CD14-positive monocyte (primary cell): ENCODE measurements around the gene ZNF502. TPM values are rescaled to one million over a fixed set of nuclear protein-coding genes. Genes with fewer than 3 reads are reported as not detected.

Experiments
- DNase-seq, 3 donors: peaks; one replicate each; pipeline ENCODE4 v3.0.0-alpha.2; 2011 to 2022
- H2AFZ ChIP-seq: 2 replicates; pipeline ENCODE4 v1.6.0; 2012; ENCODE audit warnings: mild to moderate bottlenecking, low read depth, low read length, inconsistent platforms; ENCODE audit not compliant: insufficient read depth, poor library complexity, severe bottlenecking
- H3K27ac ChIP-seq, 2 donors: 1 replicate in 1 of 2; 2 replicates in 1 of 2; pipeline ENCODE4 v1.5.1; 2012 to 2013; ENCODE audit warnings: low read length in 2 of 2, control low read depth in 1 of 2, inconsistent platforms in 1 of 2, low read depth in 1 of 2, mild to moderate bottlenecking in 1 of 2
- H3K27me3 ChIP-seq, 2 donors: one replicate each; pipeline versions ENCODE4 v1.6.0 to v1.6.1; 2011 to 2013; ENCODE audit warnings: low read length in 2 of 2; ENCODE audit not compliant: control insufficient read depth in 2 of 2, insufficient read depth in 2 of 2
- H3K36me3 ChIP-seq, 2 donors: replicated peaks in 1 of 2; 1 replicate in 1 of 2; 2 replicates in 1 of 2; pipeline versions ENCODE4 v1.5.1 to v1.6.1; 2012 to 2013; ENCODE audit warnings: low read length in 2 of 2, control low read depth in 1 of 2, inconsistent platforms in 1 of 2, mild to moderate bottlenecking in 1 of 2; ENCODE audit not compliant: insufficient read depth in 2 of 2, control insufficient read depth in 1 of 2
- H3K4me1 ChIP-seq, 2 donors: 1 replicate in 1 of 2; 2 replicates in 1 of 2; pipeline versions ENCODE4 v1.5.1 to v1.6.1; 2012 to 2013; ENCODE audit warnings: low read length in 2 of 2, control low read depth in 1 of 2, inconsistent platforms in 1 of 2, mild to moderate bottlenecking in 1 of 2, moderate library complexity in 1 of 2; ENCODE audit not compliant: insufficient read depth in 2 of 2, control insufficient read depth in 1 of 2
- H3K4me2 ChIP-seq: replicated peaks from 2 replicates; pipeline ENCODE3; 2012; ENCODE audit warnings: low read length, moderate library complexity, mild to moderate bottlenecking; ENCODE audit not compliant: poor library complexity, severe bottlenecking; ENCODE audit errors: extremely low read depth
- H3K4me3 ChIP-seq, 3 experiments: fragments of 200-600 bp in 1 of 3; sonication (generic) in 1 of 3; replicated peaks in 1 of 3; 1 replicate in 2 of 3; 2 replicates in 1 of 3; pipeline ENCODE4 v1.5.1; 2011 to 2013; ENCODE audit warnings: low read length in 3 of 3, mild to moderate bottlenecking in 3 of 3, control low read depth in 2 of 3, low read depth in 2 of 3, inconsistent platforms in 1 of 3, moderate library complexity in 1 of 3
- H3K79me2 ChIP-seq: 2 replicates; pipeline ENCODE4 v1.6.0; 2012; ENCODE audit warnings: mild to moderate bottlenecking, control low read depth, inconsistent platforms, low read length, moderate library complexity; ENCODE audit not compliant: insufficient read depth
- H3K9ac ChIP-seq: 2 replicates; pipeline ENCODE4 v1.6.0; 2017; ENCODE audit warnings: low read length, mild to moderate bottlenecking; ENCODE audit not compliant: insufficient read depth, poor library complexity, severe bottlenecking
- H3K9me3 ChIP-seq, 2 donors: replicated peaks in 1 of 2; 1 replicate in 1 of 2; 2 replicates in 1 of 2; pipeline versions ENCODE4 v1.5.1 to v1.6.1; 2012 to 2013; ENCODE audit warnings: low read length in 2 of 2, control low read depth in 1 of 2; ENCODE audit not compliant: control insufficient read depth in 1 of 2, insufficient read depth in 1 of 2
- H4K20me1 ChIP-seq: 2 replicates; pipeline ENCODE4 v1.6.0; 2012; ENCODE audit warnings: mild to moderate bottlenecking, low read length, control low read depth, moderate library complexity; ENCODE audit not compliant: insufficient read depth
- H3K27ac Mint-ChIP-seq, 7 donors: one replicate each; pipeline ENCODE4 v1.8.0; 2020; ENCODE audit warnings: mild to moderate bottlenecking in 7 of 7, mixed read lengths in 7 of 7, moderate library complexity in 6 of 7, inconsistent platforms in 2 of 7
- H3K27me3 Mint-ChIP-seq, 3 donors: one replicate each; pipeline ENCODE4 v1.8.0; 2021 to 2022; ENCODE audit warnings: low read depth in 3 of 3, mild to moderate bottlenecking in 3 of 3, mixed read lengths in 3 of 3, moderate library complexity in 3 of 3, inconsistent platforms in 1 of 3
- H3K36me3 Mint-ChIP-seq, 2 donors: one replicate each; pipeline ENCODE4 v1.8.0; 2020; ENCODE audit warnings: mixed read lengths in 2 of 2, inconsistent platforms in 1 of 2, mild to moderate bottlenecking in 1 of 2
- H3K4me1 Mint-ChIP-seq: one replicate; pipeline ENCODE4 v1.8.0; 2020; ENCODE audit warnings: mild to moderate bottlenecking, mixed read lengths
- H3K4me3 Mint-ChIP-seq, 2 donors: one replicate each; pipeline ENCODE4 v1.8.0; 2020; ENCODE audit warnings: mild to moderate bottlenecking in 2 of 2, mixed read lengths in 2 of 2, moderate library complexity in 1 of 2
- H3K9me3 Mint-ChIP-seq, 7 donors: one replicate each; pipeline ENCODE4 v1.8.0; 2020 to 2022; ENCODE audit warnings: mixed read lengths in 7 of 7, mild to moderate bottlenecking in 6 of 7, moderate library complexity in 6 of 7, inconsistent platforms in 2 of 7
- CTCF ChIP-seq: fragments of 200-600 bp; IDR thresholded peaks from one replicate; pipeline ENCODE4 v1.8.0; 2022; ENCODE audit warnings: antibody characterized with exemption, mild to moderate bottlenecking
- WGBS: methylation state at CpG from one replicate; pipeline ENCODE4 v1.1.5; 2013; ENCODE audit warnings: missing lambda C conversion rate; ENCODE audit not compliant: insufficient coverage; 5-methylcytosine and 5-hydroxymethylcytosine counted together
- intact Hi-C, 2 donors: fragments of 100-400 bp; cut with micrococcal nuclease; formaldehyde crosslinking; loops; one replicate each; pipeline versions ENCODE4 v1.15.0 to v1.15.1; 2023
- polyA plus RNA-seq, 3 donors: library from polyadenylated mRNA; depleted of rRNA in 1 of 3; unstranded in 2 of 3; stranded (reverse) in 1 of 3; fragments of 300-500 nt in 2 of 3; fragments of >200 nt in 1 of 3; fragmentation: Illumina TruSeq in 2 of 3; gene quantifications; 1 replicate in 2 of 3; 2 replicates in 1 of 3; pipeline ENCODE4 v1.2.3, GENCODE V29; 2012 to 2021

ZNF502 gene
- polyA plus RNA-seq, 3 donors: 0.20 to 0.28 (median 0.23) TPM

GRCh38 chr3:44721231-44722102 lies 9.0 kb downstream of the ZNF502 start:
- peaks cover 14 to 29% of the 10 kb centered on the region in 2 donors for H3K36me3 Mint-ChIP-seq
- H2AFZ ChIP-seq: no peak overlapping the region
- H4K20me1 ChIP-seq: no peaks in the 10 kb centered on the region
- H3K4me3 ChIP-seq: peak overlapping the region in 1 of 3 experiments; percentile 2
- H3K4me1 ChIP-seq: no peaks in the 10 kb centered on the region
- H3K27ac ChIP-seq: no peak overlapping the region
- H3K27me3 Mint-ChIP-seq: peaks cover 0 to 1% (median 0%) of the 10 kb centered on the region in 3 donors
- H3K36me3 ChIP-seq: peaks cover 6 to 37% of the 10 kb centered on the region in 2 donors
- no peak overlapping the region for H3K4me2 ChIP-seq
- no peak overlapping the region for H3K4me3 Mint-ChIP-seq
- H3K9me3 ChIP-seq: peaks cover 67 to 96% of the 10 kb centered on the region in 2 donors
- TF ChIP-seq CTCF: no peak
- no peak overlapping the region for H3K27ac Mint-ChIP-seq
- no peak overlapping the region for H3K9ac ChIP-seq
- DNase-seq: no peak
- no peaks in the 10 kb centered on the region for H3K27me3 ChIP-seq
- H3K9me3 Mint-ChIP-seq: peaks cover 50 to 96% (median 88%) of the 10 kb centered on the region in 7 donors
- intact Hi-C loops: no loop called here
- WGBS: no CpG with 5 or more reads among the region's 10 CpGs
- no peaks in the 10 kb centered on the region for H3K79me2 ChIP-seq
- no peaks in the 10 kb centered on the region for H3K4me1 Mint-ChIP-seq

- peaks cover 48 to 96% (median 88%) of the 10 kb centered on the region in 7 donors for H3K9me3 Mint-ChIP-seq
- no CpG with 5 or more reads among the region's 1 CpG for WGBS
These were observed 9.6 kb downstream of the ZNF502 start for GRCh38 chr3:44722103-44722401.

More at GRCh38 chr3:44722103-44722401, 9.6 kb downstream of the ZNF502 start:
- intact Hi-C loops: no loop called here
- Histone ChIP-seq H4K20me1 (no peaks in the 10 kb centered on the region), H3K79me2 (no peaks in the 10 kb centered on the region), H3K36me3 (peaks cover 6 to 37% of the 10 kb centered on the region in 2 donors), H3K27ac (no peak overlapping the region), H2AFZ (no peak overlapping the region), H3K9ac (no peak overlapping the region), H3K4me1 (no peaks in the 10 kb centered on the region), H3K4me2 (no peak overlapping the region), H3K27me3 (no peaks in the 10 kb centered on the region), H3K4me3 (peak overlapping the region in 1 of 3 experiments; percentile 2), H3K9me3 (peaks cover 73 to 95% of the 10 kb centered on the region in 2 donors)
- Mint-ChIP-seq H3K4me3 (no peak overlapping the region), H3K4me1 (no peaks in the 10 kb centered on the region), H3K36me3 (peaks cover 11 to 26% of the 10 kb centered on the region in 2 donors), H3K27me3 (peaks cover 0 to 3% (median 0%) of the 10 kb centered on the region in 3 donors), H3K27ac (no peak overlapping the region)
- no peak for DNase-seq
- no peak for TF ChIP-seq CTCF
